ENCODE results near the gene ADAMTS2.

Gene ADAMTS2

DNA sequence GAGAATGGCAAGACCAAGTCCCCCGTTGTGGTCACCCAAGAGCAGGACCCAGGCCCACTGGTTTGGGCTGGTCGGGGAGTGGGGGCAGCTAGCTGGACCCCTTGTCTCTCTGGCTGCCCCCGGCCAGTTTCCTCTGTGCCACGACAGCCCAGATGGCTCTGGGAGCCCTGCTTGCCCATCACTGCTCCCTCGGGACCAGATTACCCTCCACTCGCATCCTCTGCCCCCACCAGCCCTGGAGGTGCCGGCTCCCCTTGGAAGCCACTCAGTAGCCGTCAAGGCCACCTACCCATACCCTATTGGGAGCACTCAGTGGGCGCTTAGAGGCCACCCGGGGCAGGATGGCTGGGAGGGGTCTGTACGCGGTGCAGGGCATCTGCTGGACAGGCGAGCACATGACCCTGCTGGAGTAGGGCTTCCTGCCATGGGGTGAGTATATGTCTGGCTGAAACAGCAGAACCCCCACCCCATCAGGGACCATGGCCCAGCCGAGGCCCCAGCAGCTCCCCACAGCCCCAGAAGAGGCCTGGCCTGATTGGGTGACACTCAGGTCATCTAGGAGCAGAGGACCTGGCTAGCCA is 215.1 kb downstream of the ADAMTS2 start:
- TF ChIP-seq EP300 (IDR thresholded peaks at IDR 0.05; ENCODE audit: borderline replicate concordance) (no peak), ZBTB7A (IDR thresholded peaks at IDR 0.05; ENCODE audit: low read depth) (no peak), TEAD4 (IDR thresholded peaks at IDR 0.05) (no peak), YY1 (IDR thresholded peaks at IDR 0.05; ENCODE audit: low read depth) (no peak), RAD21 (IDR thresholded peaks at IDR 0.05; ENCODE audit: low read depth) (no peak), TAF1 (IDR thresholded peaks at IDR 0.05; ENCODE audit: low read depth) (no peak), EGR1 (IDR thresholded peaks at IDR 0.05) (no peak), CEBPB (IDR thresholded peaks at IDR 0.05) (no peak), CREB1 (IDR thresholded peaks at IDR 0.05; ENCODE audit: low read depth) (no peak), FOXM1 (IDR thresholded peaks at IDR 0.05; ENCODE audit: borderline replicate concordance, low read depth) (no peak), TCF12 (IDR thresholded peaks at IDR 0.05; ENCODE audit: low read depth) (no peak), NFIC (IDR thresholded peaks at IDR 0.05) (no peak)
- TF ChIP-seq, protein P1, sequence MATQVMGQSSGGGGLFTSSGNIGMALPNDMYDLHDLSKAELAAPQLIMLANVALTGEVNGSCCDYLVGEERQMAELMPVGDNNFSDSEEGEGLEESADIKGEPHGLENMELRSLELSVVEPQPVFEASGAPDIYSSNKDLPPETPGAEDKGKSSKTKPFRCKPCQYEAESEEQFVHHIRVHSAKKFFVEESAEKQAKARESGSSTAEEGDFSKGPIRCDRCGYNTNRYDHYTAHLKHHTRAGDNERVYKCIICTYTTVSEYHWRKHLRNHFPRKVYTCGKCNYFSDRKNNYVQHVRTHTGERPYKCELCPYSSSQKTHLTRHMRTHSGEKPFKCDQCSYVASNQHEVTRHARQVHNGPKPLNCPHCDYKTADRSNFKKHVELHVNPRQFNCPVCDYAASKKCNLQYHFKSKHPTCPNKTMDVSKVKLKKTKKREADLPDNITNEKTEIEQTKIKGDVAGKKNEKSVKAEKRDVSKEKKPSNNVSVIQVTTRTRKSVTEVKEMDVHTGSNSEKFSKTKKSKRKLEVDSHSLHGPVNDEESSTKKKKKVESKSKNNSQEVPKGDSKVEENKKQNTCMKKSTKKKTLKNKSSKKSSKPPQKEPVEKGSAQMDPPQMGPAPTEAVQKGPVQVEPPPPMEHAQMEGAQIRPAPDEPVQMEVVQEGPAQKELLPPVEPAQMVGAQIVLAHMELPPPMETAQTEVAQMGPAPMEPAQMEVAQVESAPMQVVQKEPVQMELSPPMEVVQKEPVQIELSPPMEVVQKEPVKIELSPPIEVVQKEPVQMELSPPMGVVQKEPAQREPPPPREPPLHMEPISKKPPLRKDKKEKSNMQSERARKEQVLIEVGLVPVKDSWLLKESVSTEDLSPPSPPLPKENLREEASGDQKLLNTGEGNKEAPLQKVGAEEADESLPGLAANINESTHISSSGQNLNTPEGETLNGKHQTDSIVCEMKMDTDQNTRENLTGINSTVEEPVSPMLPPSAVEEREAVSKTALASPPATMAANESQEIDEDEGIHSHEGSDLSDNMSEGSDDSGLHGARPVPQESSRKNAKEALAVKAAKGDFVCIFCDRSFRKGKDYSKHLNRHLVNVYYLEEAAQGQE (IDR thresholded peaks at IDR 0.05; ENCODE audit: low read depth) = no peak
- TF ChIP-seq, protein P2, sequence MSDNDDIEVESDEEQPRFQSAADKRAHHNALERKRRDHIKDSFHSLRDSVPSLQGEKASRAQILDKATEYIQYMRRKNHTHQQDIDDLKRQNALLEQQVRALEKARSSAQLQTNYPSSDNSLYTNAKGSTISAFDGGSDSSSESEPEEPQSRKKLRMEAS (IDR thresholded peaks at IDR 0.05) = no peak
- TF ChIP-seq, protein P3, sequence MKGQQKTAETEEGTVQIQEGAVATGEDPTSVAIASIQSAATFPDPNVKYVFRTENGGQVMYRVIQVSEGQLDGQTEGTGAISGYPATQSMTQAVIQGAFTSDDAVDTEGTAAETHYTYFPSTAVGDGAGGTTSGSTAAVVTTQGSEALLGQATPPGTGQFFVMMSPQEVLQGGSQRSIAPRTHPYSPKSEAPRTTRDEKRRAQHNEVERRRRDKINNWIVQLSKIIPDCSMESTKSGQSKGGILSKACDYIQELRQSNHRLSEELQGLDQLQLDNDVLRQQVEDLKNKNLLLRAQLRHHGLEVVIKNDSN (IDR thresholded peaks at IDR 0.05) = no peak

DNA sequence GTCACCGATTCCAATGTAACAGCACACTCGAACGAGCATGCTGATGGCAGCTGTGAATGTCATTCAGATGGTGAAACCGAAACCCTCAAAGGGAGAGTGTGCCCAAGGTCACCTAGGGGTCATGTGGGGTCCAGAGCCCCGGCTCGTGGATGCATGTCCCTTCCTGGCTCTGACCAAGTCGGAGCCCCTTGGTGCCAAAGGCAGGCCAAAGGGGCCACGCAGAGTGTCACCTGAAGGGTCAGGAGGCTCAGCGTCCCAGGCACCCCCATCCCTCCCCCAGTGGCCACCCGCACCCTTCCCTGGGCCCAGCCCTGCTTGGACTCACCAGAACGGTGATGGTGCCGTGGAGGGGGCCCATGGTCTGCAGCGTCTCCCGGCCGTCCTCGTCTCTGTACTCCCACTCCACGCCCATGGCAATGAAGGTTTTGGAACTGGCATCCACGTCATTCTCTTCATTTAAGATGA is 215.6 kb downstream of the ADAMTS2 start:
- no peak for TF ChIP-seq EGR1 (IDR thresholded peaks at IDR 0.05)
- TF ChIP-seq EP300 (IDR thresholded peaks at IDR 0.05; ENCODE audit: borderline replicate concordance) = no peak
- no peak for TF ChIP-seq TAF1 (IDR thresholded peaks at IDR 0.05; ENCODE audit: low read depth)
- no peak for TF ChIP-seq ZBTB7A (IDR thresholded peaks at IDR 0.05; ENCODE audit: low read depth)
- no peak for TF ChIP-seq FOXM1 (IDR thresholded peaks at IDR 0.05; ENCODE audit: borderline replicate concordance, low read depth)
- TF ChIP-seq YY1 (IDR thresholded peaks at IDR 0.05; ENCODE audit: low read depth) = no peak
- TF ChIP-seq, protein P3 (IDR thresholded peaks at IDR 0.05) = no peak
- no peak for TF ChIP-seq CEBPB (IDR thresholded peaks at IDR 0.05)
- no peak for TF ChIP-seq TCF12 (IDR thresholded peaks at IDR 0.05; ENCODE audit: low read depth)
- TF ChIP-seq, protein P2 (IDR thresholded peaks at IDR 0.05) = no peak
- TF ChIP-seq CREB1 (IDR thresholded peaks at IDR 0.05; ENCODE audit: low read depth) = no peak
- TF ChIP-seq, protein P1 (IDR thresholded peaks at IDR 0.05; ENCODE audit: low read depth) = no peak

DNA sequence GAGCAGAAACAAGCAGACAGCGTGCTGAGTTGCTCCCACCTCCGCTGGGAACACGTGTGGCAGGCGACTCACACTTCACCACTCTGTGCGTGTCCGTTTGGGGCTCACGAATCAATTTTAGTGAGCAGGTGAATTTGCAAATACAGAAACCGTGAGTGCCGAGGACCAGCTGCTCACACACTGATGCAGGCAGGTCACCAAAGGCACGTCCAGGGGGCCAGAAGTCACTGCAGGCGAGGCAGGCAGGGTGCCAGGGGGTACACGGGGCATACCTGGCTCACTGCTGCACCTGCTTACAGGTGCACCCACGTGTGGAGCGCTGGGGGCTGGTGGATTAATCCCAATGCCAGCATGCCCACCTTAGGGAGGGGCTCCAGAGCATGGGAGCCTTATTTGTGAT is 216.3 kb downstream of the ADAMTS2 start:
- TF ChIP-seq, protein P1 (IDR thresholded peaks at IDR 0.05; ENCODE audit: low read depth) = no peak
- TF ChIP-seq ZBTB7A (IDR thresholded peaks at IDR 0.05; ENCODE audit: low read depth) = no peak
- no peak for TF ChIP-seq TAF1 (IDR thresholded peaks at IDR 0.05; ENCODE audit: low read depth)
- no peak for TF ChIP-seq EP300 (IDR thresholded peaks at IDR 0.05; ENCODE audit: borderline replicate concordance)
- no peak for TF ChIP-seq TCF12 (IDR thresholded peaks at IDR 0.05; ENCODE audit: low read depth)
- TF ChIP-seq, protein P2 (IDR thresholded peaks at IDR 0.05) = no peak
- TF ChIP-seq FOXM1 (IDR thresholded peaks at IDR 0.05; ENCODE audit: borderline replicate concordance, low read depth) = no peak
- TF ChIP-seq YY1 (IDR thresholded peaks at IDR 0.05; ENCODE audit: low read depth) = no peak
- TF ChIP-seq, protein P3 (IDR thresholded peaks at IDR 0.05) = no peak

DNA sequence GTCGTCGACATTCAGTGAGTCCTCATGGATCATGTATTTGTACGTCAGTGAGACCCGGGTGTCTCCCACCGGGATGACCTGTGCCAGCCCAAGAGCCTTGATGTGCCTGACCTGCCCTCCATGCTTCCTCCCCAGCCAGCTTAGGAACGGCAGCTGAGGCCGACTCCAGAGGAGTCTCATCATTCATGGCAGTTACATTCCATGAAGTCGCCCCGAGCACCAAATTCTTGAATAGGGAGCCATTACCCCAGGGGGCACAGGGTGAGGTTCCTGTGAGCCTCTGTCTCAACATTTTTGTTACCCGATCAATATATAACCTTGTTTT is 217.3 kb downstream of the ADAMTS2 start:
- TF ChIP-seq ZBTB7A (IDR thresholded peaks at IDR 0.05; ENCODE audit: low read depth) (no peak), YY1 (IDR thresholded peaks at IDR 0.05; ENCODE audit: low read depth) (no peak), EP300 (IDR thresholded peaks at IDR 0.05; ENCODE audit: borderline replicate concordance) (no peak), FOXM1 (IDR thresholded peaks at IDR 0.05; ENCODE audit: borderline replicate concordance, low read depth) (no peak), TCF12 (IDR thresholded peaks at IDR 0.05; ENCODE audit: low read depth) (no peak), TEAD4 (IDR thresholded peaks at IDR 0.05) (no peak), CEBPB (IDR thresholded peaks at IDR 0.05) (no peak), CREB1 (IDR thresholded peaks at IDR 0.05; ENCODE audit: low read depth) (no peak), NFIC (IDR thresholded peaks at IDR 0.05) (no peak), TAF1 (IDR thresholded peaks at IDR 0.05; ENCODE audit: low read depth) (no peak), RAD21 (IDR thresholded peaks at IDR 0.05; ENCODE audit: low read depth) (no peak), EGR1 (IDR thresholded peaks at IDR 0.05) (no peak)
- TF ChIP-seq, protein P2 (IDR thresholded peaks at IDR 0.05) = no peak
- TF ChIP-seq, protein P1 (IDR thresholded peaks at IDR 0.05; ENCODE audit: low read depth) = no peak
- TF ChIP-seq, protein P3 (IDR thresholded peaks at IDR 0.05) = no peak
